Adipose tissue (tissue), 3 donors: Measurements from ENCODE around the gene ZKSCAN7. TPM values are rescaled to one million over a fixed set of nuclear protein-coding genes. Genes with fewer than 3 reads are reported as not detected.
"Not testable (repeated sequence)": the region's sequence is repeated elsewhere in the genome, so short reads cannot be mapped to it uniquely, and the experiment has no call there.

Experiments used
- H3K27ac ChIP-seq: one replicate; pipeline ENCODE4 v1.5.1; 2013; ENCODE audit warnings: low read depth, low read length
- WGBS, 3 donors: extraction: QIAGEN DNeasy Blood & Tissue Kit; methylation state at CpG; one replicate each; pipeline ENCODE4 v1.1.7; 2013; 5-methylcytosine and 5-hydroxymethylcytosine counted together
- polyA plus RNA-seq, 3 donors: library from polyadenylated mRNA; stranded (reverse); fragments of 200-250 nt; gene quantifications; one replicate each; pipeline ENCODE4 v1.2.3, GENCODE V29; 2013
- donor health status: healthy with polysubstance abuse.
- donor health status: Bipolar disorder and iron deficiency.
- donor health status: healthy.

ZKSCAN7 gene
- polyA plus RNA-seq, 3 donors: 1.6 to 3.3 (median 1.8) TPM

GRCh38 chr3:44562147-44562546, 7.2 kb downstream of the ZKSCAN7 start:
- no peak overlapping the region for H3K27ac ChIP-seq
- WGBS, 3 donors: 96 to 97% (median 96%) methylated on average over 3 of the region's 3 CpGs

GRCh38 chr3:44568561-44568960, 13.6 kb downstream of the ZKSCAN7 start:
- 92 to 100% (median 100%) methylated on average over 1 of the region's 1 CpG for WGBS, 3 donors

DNA sequence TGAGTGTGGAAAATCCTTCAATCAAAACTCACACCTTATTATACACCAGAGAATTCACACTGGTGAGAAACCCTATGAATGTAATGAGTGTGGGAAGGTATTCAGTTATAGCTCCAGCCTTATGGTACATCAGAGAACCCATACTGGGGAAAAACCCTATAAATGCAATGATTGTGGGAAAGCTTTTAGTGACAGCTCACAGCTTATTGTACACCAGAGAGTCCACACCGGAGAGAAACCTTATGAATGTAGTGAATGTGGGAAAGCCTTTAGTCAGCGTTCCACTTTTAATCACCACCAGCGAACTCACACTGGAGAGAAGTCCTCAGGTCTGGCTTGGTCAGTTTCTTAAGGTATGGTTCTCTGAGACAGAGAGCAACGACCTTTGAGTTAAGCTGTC, 16.0 kb downstream of the ZKSCAN7 start:
- 89 to 97% (median 93%) methylated on average over 4 of the region's 4 CpGs for WGBS, 3 donors
- no peak overlapping the region for H3K27ac ChIP-seq

More at GRCh38 chr3:44568561-44568960, 13.6 kb downstream of the ZKSCAN7 start:
- H3K27ac ChIP-seq: no peak overlapping the region

GRCh38 chr3:44576613-44577012, 21.6 kb downstream of the ZKSCAN7 start:
- no peak overlapping the region for H3K27ac ChIP-seq

DNA sequence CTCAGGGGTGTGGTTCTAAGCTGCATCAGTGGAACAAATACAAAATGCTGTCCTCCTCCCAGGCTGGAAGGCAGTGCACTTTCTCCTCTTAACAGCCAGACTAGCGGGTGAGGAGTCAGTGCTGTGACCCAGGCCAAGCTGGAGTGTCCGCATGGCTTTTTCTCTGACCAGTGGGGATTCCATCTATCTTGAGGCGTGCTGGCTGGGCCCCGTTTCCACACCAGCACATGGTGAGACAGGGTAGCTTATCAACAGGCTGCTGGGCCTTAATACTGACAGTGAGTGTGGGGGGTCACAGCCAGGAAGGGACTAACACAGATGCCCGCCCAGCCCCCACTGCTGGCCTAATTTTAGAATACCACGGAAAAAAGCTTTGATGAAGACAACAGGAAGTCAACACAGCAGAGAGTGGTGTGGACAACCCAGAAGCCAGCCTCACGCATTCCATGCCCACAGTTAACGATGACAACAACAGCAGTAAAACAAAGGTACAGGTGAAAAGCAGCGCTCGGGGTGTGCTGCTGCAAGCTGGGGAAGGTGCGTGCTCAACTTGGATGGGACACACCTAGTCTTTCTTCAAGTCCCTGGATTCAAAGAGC, 22.5 kb downstream of the ZKSCAN7 start:
- H3K27ac ChIP-seq: not testable (repeated sequence)
- 84 to 90% (median 85%) methylated on average over 11 of the region's 11 CpGs for WGBS, 3 donors

GRCh38 chr3:44578316-44578715, 23.3 kb downstream of the ZKSCAN7 start:
- WGBS, 3 donors: 95 to 98% (median 97%) methylated on average over 22 of the region's 22 CpGs

DNA sequence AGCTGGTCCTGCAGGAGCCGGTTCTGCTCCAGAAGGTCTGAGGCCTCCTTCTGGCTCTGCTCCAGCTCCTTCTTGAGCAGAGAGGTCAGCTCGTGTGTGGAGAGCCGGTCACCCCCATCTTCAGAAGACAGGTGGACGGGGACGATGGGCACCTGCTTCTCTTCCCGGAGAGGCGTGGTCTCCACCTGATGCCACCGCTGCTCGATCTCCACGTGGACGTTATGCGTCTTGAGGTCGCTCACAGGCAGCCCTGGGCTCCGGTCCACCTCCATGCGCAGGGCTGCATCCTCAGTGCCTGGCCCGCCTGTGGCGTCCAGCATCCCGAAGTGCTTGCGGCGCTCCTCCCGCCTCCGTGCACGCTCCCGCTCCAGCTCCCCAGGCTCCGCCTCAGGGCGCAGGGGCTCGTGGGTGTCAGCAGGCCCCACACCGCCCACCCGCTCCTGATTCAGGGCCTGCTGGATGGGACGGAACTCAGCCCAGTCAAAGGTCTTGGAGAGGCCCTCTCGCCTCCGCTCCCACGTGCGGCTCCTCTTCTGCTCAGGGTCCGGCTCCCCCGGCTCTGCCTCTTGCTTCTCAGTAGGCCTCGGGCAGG, 24.0 kb downstream of the ZKSCAN7 start:
- not testable (repeated sequence) for H3K27ac ChIP-seq
- WGBS, 3 donors: 98% methylated on average over 34 to 37 of the region's 37 CpGs

More at GRCh38 chr3:44578316-44578715, 23.3 kb downstream of the ZKSCAN7 start:
- not testable (repeated sequence) for H3K27ac ChIP-seq

DNA sequence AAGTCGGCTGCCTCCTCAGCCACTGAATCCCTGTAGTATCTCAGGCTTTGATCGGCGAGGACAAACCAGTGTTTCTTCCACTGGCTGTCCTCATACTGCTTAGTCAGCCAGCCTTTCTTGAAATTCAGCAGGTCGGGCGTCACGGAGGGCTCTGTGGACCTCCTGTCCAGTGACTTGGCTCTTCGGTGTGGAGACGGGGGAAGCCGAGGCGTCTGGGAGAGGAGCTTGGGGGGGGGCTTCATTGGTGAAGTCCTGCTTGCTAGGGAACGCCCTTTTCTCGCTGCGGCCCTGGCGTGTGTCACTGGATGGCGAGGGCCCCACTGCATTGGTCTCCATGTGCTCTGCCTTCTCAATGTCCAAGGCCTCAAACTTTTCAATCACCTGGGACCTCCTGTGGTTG, 24.8 kb downstream of the ZKSCAN7 start:
- H3K27ac ChIP-seq: not testable (repeated sequence)
- 95 to 98% (median 98%) methylated on average over 15 of the region's 15 CpGs for WGBS, 3 donors

DNA sequence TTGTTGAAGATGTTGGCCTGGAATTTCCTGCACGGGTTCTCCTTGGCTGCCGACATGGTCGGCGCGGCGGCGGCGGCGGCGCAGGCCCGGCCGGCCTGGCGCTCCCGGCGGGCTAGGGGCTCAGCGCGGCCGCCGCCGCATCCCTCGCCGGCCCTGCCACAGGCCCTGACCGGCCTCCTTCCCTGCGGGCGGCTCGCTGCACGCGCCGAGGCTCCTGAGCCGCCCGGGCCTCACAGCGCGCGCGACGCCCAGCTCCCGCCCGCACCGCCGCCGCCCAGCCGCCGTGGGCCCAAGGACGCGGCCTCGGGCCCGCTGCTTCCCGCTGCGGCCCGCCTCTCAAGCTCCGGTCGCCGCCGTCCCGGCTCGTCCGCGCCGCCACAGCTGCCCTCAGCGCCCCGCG, 26.0 kb downstream of the ZKSCAN7 start:
- not testable (repeated sequence) for H3K27ac ChIP-seq
- WGBS, 3 donors: 19 to 48% (median 31%) methylated on average over 48 to 62 of the region's 62 CpGs

DNA sequence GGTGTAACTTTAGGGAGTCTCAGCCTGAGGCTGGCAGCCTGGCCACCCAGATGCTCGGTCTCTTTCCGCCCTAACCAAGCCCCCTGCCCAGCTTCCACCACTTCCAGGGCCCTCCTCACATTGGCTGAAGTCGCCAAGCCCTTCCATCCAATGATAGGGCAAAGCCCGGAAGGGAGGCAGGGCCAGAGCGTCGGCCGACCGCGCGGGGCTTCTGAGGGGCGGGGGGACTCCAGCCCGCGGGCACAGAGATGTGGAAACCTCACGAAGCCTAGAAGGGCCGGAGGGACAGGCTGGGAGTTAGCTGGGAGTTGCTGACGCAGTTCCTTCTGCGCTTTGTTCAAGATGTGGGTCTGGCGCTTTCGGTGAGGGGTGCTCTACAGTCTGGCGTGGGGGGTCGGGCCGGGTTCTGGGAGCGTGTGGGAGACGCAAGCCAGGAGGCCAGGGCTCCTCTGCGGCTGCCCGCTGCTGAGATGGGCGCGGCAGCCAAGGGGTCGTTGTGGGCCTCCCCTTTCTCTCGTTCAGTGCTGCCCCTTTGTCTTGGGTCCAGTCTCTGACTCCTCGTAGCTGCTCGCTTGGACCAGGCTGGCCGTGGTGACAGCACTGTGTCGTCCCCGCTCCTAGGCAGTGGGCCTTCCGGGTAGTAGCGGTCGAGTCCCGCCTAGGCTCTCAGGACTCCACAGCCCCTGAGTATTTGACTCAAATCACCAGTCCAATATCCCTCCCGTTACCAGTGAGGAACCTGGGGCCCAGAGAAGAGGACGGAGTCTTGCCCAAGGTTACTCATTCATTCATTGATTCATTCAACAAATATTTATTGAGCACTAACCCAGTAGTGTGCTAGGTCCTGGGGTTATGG, 29.9 kb downstream of the ZKSCAN7 start, which contains the start of gene ZNF660:
Gene ZNF660 (plus strand): TSS at position 319 of the 856 bp plus-strand sequence. CDS start 9,230 bp downstream, outside the sequence.
- WGBS, 3 donors: 1 to 2% (median 1%) methylated on average over 40 to 41 of the region's 41 CpGs
- no peak within 1 kb of the TSS for H3K27ac ChIP-seq

DNA sequence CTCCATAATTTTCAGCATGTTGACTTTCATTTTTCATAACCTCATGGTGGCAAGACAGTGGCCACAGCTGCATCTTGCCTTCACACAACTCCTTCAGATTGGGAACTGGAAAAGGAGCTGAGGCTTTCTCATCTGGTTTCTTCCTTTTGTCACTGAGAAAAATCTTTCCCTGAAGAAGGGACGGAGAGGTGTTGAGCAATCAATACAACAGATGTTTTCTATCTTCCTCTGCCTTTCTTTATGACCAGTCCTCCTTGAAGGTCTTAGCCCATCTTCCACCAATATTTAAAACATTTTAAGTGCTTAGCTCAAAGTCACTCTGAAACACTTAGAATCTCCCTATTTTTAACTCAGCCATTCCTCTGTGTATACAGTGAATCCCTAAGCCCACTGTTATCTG, 41.6 kb downstream of the ZKSCAN7 start:
- 46 to 90% (median 57%) methylated on average over 1 of the region's 1 CpG for WGBS, 3 donors
- no peak overlapping the region for H3K27ac ChIP-seq

GRCh38 chr3:44601749-44602148, 46.8 kb downstream of the ZKSCAN7 start:
- 93 to 100% (median 97%) methylated on average over 2 of the region's 2 CpGs for WGBS, 3 donors
- no peak overlapping the region for H3K27ac ChIP-seq

- no peak overlapping the region for H3K27ac ChIP-seq
Measured at GRCh38 chr3:44612678-44613077, 57.7 kb downstream of the ZKSCAN7 start.

Other genes starting within 250 kb of the ZKSCAN7 start
- gene TCAIM, start 216.4 kb upstream of the ZKSCAN7 start, polyA plus RNA-seq: 10 to 100 TPM in 2 of 3 donors, 1 to 10 TPM in 1; 7.6 to 14.1 (median 12.7) TPM
- gene ZNF445, start 77.5 kb upstream of the ZKSCAN7 start, polyA plus RNA-seq: 1 to 10 TPM; 2.2 to 5.8 (median 2.8) TPM
- 1 to 10 TPM in 1 of 3 donors, under 1 TPM in 2; 0.58 to 1.3 (median 0.70) TPM for gene ZNF660, start 29.8 kb downstream of the ZKSCAN7 start, polyA plus RNA-seq
- gene ZNF197, start 69.8 kb downstream of the ZKSCAN7 start, polyA plus RNA-seq: 1 to 10 TPM; 4.9 to 9.0 (median 5.2) TPM
- gene ZNF35, start 93.5 kb downstream of the ZKSCAN7 start, polyA plus RNA-seq: 1 to 10 TPM; 1.2 to 5.5 (median 4.9) TPM
- gene ZNF502, start 157.5 kb downstream of the ZKSCAN7 start, polyA plus RNA-seq: 1 to 10 TPM; 1.7 to 1.9 (median 1.8) TPM
- 1 to 10 TPM in 2 of 3 donors, under 1 TPM in 1; 0.91 to 1.7 (median 1.3) TPM for gene ZNF501, start 174.4 kb downstream of the ZKSCAN7 start, polyA plus RNA-seq
- 10 to 100 TPM in 1 of 3 donors, 1 to 10 TPM in 2; 6.6 to 12.3 (median 8.0) TPM for gene KIAA1143, start 206.4 kb downstream of the ZKSCAN7 start, polyA plus RNA-seq
- under 1 TPM; 0.16 to 0.67 (median 0.24) TPM for gene KIF15, start 206.6 kb downstream of the ZKSCAN7 start, polyA plus RNA-seq